Activated CD4-positive, alpha-beta T cell treated with anti-CD3 and anti-CD28 coated beads for 4 hours (primary cell): ENCODE results near the gene TRIM46.

Experiments
- DNase-seq, 2 donors: peaks; one replicate each; pipeline ENCODE4 v3.0.0-alpha.2; 2020

Gene TRIM46

DNA sequence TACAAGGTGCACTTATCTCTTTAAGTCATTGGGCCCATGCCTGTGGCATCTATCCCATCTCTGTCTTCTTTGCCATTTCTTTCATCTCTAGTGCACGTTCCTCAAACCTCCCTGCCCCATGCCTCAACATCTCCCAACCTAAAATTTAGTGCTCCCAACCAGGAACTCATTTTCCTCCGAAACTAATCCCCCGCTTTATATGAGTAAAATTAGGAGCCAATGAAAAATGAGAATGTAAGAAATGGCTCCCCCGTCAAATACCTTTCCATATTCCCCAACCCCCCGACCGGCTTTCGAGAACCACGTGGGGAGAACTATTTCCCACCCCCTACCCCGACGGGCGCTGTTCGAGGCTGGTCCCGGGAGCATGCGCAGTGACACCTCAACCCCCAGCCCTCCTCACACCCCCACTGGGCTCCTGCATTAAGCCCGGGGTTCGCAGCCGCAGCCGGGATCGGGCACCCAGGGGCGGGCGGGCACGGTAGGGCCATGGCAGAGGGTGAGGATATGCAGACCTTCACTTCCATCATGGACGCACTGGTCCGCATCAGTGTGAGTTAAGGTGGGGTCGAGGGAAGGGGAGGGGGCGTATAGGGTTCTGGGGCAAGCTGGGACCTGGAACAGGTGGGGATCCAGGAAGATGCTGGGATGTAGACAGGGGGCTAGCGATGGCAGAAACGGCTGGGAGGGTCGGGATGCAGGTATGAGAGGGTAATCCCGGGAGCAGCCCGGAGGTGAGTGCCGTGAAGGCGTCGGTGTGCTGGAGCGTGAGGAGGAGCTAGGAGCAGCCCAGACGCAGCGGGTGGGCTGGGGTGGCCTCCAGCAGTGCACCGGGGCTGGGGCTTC is at the start of gene TRIM46:
Gene TRIM46, plus strand, starts transcription at position 372 of the 846 bp plus-strand sequence. Its CDS starts 118 bp downstream, at position 490.
- DNase-seq, result peak; percentile 72 to 80

- DNase-seq, result no peak
These were observed 48.9 kb upstream of the TRIM46 start for GRCh38 chr1:155124503-155125463.

GRCh38 chr1:155125511-155125945 is 48.1 kb upstream of the TRIM46 start:
- DNase-seq, result no peak

GRCh38 chr1:155125946-155126555 is 47.6 kb upstream of the TRIM46 start:
- no peak for DNase-seq

GRCh38 chr1:155126556-155127104 is 47.0 kb upstream of the TRIM46 start:
- peak; percentile 22 to 28 for DNase-seq

DNA sequence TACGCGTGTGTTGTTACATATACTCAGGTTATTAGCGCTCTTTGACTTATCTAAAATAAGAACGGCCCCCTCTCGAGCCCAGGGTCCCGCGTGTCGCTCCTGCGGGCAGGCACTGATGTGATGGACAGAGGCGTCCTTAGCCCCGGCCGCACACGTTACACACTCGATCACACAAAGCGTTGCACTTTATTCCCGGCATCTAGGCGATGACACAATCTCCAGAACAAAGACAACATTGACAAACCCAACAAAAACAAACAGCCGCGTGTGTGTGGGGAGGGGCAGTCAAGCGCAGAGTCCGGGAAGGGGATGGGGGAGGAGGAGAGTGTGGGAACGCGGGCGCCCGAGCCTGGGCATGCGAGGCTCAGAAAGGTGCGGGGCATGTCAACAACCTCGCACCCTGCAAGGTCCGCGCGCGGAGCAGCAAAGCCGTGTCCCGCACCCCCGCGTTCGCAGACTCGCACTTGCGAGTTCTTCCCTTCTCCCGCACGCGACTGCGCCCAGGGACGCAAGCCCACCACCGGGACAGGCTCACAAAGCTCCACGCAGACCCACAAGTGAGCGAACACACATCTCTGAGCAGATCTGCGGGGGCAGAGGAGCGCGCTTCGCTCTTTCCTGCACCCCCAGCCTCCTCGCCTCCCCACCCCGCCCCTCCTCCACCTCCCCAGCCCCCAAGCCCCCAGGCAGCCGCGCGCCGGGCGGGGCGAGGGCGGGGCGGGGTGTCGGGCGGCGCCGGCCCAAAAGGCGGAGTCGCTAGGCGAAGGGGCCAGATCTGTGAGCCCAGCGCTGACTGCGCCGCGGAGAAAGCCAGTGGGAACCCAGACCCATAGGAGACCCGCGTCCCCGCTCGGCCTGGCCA is 46.3 kb upstream of the TRIM46 start, which contains the start of gene EFNA1:
Gene EFNA1, plus strand, starts transcription at position 772 of the 862 bp plus-strand sequence. CDS start 102 bp downstream, outside the sequence.
- DNase-seq, result peak; percentile 38 to 40

GRCh38 chr1:155127967-155128754 is 45.5 kb upstream of the TRIM46 start:
- DNase-seq, result no peak

DNA sequence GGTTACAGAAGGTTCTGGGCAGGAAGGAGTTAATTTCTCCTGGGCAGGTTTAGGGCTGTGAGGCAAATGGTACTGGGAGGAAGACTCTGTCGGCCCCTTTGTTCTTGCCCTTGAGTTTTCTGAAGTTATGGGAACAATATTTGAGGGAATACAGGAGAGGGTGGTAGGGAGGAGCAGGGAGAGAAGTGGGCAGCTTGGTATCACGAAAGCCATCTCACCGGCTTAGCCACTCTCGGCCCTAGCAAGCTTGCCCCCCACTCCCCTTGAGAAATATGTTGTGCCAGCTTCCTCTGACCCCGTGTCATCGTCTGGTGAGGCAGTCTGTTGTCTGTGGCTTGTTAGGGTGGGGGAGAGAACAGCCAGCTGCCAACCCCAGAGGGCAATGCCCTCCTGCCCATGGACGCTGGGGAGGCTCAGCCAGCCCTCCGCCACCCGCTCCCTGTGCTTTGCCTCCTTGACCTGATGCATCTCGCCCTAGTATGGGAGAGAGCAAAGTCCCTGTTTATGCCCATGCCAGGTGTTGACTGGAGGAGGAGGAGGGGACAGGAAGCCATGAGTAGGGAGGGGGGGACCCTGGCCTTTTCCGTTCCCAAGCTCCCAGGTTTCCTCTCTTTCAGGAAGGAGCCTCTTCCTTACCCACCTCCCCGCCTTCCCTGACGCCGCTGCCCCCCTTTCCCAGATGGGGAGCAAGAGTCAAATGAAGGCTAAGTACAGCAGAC is 44.7 kb upstream of the TRIM46 start:
- DNase-seq, result no peak

DNA sequence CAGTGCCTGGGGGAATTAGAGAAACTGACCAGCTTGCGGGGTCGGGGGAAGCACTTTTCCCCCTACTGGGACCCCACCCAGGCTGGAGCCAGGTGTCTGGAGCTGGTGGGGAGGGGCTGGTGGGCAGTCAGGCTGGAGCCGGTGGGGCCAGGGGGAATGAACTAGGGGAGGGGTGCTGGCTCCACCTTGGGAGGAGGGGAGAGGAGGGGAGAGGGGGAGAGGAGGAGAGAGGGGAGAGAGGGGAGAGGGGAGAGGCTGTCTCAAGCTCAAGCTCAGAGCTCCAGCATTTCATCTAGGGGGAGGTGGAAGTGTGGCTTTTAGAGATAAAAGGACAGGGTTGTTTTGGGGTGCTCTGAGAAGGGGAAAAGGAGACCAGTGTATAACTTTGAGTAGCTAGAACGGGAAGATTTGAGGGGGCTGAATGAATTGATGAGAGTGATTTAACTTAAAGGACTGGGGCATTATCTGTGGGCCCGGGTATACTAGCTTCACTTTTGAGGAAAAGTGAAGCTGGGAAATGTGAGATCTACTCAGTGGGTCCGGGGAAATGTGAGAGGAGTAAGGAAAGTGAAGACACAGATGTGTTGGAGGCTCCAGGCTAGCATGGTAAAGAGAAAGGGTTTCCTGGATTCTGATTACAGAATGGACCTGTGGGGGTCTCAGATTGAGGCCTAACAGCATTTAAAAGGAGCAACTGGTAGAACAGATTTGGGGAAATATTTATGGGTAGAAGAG is 43.2 kb upstream of the TRIM46 start:
- no peak for DNase-seq

- no peak for DNase-seq
These were observed 42.4 kb upstream of the TRIM46 start for GRCh38 chr1:155131285-155131684.

DNA sequence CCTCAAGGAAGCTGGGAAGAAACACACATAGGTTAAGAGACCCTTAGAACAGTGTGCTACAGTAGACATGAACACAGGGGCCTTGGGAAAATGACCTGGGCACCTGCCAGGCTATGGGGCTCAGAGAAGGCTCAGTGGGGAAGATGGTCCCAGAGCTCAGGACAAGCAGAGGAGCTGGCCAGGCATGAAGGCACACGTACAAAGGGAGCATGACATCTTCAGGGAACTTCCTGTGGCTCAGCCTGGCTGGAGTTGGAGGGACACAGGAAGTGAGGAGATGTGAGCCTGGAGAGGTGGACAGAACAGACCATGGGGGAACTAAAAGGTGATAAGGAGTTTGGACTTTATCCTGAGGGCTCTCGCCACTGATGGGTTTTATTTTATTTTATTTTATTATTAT is 41.8 kb upstream of the TRIM46 start:
- no peak for DNase-seq

GRCh38 chr1:155133799-155134281 is 39.8 kb upstream of the TRIM46 start:
- DNase-seq, result no peak

GRCh38 chr1:155134322-155134721 is 39.3 kb upstream of the TRIM46 start:
- no peak for DNase-seq

DNA sequence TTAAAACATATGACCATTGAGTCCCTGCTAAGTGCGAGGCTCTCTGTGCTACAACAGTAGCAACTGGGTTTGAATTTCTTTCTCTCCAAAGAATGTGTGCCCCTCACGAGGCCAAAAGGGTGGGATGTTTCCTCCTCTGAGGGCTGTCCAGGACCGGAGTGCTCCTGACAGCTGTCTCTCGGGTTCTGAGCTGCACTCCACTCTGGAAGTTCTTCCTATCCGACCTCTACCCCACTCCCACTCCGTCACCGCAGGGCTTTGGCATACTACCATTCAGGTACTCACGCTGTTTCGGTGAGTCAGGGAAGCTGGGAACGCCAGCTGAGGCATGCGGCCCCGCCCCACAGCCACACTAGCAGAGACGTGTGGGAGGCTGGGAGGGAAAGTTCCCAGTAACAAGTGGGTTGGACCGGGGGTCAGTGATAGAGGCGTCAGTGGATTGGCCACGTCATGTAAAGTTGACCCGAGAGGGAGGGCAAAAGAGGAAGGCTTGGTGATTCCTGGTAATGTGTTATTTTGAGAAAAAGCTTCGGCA is 38.7 kb upstream of the TRIM46 start:
- DNase-seq, result peak; percentile 80 to 81

GRCh38 chr1:155135415-155136028 is 38.1 kb upstream of the TRIM46 start, which contains the start of gene SLC50A1:
TSS of gene SLC50A1 (plus strand) at chr1:155135852. CDS start at chr1:155135912, 60 bp downstream.
- peak; percentile 86 to 89 for DNase-seq

DNA sequence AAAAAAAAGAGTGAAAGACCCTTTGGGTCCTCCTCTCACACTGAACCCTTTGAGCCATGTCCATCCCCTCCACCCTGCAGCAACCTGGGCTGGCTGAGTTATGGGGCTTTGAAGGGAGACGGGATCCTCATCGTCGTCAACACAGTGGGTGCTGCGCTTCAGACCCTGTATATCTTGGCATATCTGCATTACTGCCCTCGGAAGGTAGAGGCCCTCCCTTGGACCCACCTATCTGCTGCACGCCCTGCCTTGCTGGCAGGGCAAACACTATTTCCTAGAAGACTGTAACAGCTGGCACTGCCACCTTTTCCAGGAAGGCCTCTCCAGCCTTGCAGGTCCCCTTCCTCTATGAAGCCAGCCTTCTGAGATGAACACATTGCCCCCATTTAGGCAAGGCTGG is 36.9 kb upstream of the TRIM46 start:
- DNase-seq, result peak in 1 of 2 donors; percentile 9

GRCh38 chr1:155137154-155137949 is 36.3 kb upstream of the TRIM46 start:
- DNase-seq, result no peak
